NCI-H1092 (cell line): Measurements from ENCODE around the gene RESP18.

ENCODE experiments used
- DNase-seq: peaks from one replicate; lab custom pipeline; 2025; lab: John Stamatoyannopoulos, UW

The RESP18 gene

DNA sequence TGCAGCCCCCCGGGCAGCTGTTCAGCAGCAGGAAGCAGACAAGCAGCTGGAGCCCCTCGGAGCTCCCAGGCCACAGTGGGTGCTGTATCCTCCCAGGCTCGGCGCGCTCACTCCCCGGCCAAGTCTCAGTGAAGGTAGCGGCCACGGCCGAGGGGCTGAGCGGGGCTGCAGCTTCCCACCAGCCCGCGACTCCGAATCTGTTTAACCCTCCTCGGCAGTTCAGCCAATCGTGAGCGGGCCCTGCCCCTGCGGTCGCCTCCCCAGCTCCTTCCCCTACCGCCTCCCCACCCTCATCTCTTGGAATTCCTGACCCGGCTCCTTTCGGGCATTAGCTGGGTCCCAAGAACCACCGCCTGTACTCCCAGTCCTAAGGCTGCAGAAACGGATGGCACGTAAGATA is at the start of gene RESP18:
Gene RESP18 (minus strand): TSS at position 203 of the 400 bp plus-strand sequence.
- no peak for DNase-seq

DNA sequence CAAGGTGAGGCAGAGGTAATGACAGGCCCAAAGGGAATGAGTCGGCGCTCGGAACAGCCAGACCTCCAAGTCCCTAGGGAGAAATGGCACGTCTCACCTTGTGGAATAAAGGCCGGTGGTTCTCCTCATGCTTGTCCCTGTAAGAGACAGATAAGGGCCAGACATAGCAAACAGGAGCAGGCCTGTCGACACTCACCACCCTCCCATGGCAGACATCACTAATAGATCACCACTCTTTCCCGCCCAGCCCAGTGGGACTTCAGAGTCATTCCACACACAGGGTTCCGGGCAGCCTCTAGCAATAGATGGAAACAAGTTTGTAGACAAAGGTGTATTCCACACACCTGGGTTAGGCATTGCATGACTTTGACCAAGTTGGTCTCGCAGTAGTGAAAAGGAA is 48.9 kb upstream of the RESP18 start:
- DNase-seq = no peak

DNA sequence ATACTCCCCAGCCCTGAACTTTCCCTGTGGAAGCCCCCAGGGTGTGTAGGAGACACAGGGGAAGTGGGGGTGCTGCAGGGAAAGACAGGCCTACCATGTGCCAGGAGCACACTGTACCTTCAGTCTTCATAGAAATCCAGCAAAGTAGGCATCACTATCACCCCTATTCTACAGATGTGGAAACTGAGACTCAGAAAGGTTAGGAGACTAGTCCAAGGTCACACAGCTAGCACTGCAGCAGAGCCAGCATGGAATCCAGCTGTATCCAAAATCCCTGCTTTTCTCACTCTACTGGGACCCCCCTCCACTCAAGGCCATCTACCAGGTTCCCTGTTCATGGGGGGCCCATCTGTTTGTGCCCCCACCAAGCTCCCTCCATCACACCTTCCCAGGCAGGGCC is 48.4 kb upstream of the RESP18 start:
- no peak for DNase-seq

DNA sequence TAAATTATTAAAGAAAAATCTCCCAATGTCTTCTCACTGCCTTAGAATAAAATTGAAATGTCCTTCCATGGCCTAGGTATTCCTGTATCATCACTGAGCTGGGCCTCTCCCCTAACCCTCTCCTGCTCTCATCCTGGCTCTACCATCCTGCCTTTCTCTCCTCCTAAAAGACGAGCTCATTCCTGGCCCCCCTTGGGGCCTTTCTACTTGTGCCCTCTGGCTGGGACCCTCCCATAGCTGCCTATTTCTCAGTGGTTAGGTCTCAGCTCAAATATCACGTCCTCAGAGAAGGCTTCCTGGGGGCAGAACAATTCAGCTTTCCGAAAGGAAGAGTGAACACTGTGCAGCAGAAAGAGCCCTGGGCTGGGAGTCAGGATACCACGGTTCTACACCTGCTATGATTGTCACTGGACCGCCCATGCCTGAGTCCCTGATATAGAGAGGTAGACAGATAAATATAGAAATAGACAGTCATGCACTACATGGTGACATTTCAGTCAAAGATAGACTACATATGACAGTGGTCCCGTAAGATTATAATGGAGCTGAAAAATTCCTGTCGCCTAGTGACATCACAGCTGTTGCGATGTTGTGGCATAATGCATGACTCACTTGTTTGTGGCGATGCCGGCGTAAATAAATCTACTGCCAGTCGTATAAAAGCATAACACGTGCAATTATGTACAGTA is 45.8 kb upstream of the RESP18 start:
- no peak for DNase-seq

DNA sequence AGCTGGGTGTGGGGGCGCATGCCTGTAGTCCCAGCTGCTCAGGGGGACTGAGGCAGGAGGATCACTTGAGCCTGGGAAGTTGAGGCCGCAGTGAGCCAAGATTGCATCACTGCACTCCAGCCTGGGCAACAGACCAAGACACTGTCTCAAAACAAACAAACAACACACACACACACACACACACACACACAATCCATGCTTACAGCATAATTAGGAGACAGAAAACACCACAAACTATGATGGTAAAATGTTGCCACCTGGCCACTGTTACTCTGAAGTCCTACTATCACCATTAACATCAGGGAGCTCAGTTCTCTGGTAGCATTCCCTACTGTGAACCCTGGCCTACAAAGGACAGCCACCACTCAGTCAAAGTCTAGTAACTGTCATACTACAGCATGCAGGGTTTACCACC is 36.9 kb upstream of the RESP18 start:
- no peak for DNase-seq

DNA sequence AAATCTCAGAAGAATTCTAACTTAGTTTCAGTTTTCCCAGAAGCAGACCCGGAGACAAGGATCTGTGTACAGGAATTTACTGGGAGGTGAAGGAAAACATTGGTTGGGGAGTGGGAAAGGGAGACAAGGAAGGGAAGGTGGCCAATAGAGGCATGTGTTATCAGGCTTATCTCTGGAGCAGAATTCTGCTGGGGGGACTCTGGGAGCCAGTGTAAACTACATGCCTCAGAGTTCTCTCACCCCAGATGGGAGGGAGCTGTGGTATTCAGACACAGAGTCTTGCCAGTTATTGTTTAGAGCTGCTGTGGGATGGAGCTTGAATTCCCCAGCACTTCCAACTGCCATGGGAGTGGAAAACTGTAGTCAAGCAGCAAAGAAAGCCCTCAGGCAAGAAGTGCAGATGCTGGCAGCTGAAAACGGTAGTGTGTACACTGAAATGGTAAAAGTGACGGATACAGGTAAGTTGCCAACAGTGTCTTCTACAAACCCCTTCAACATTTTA is 36.2 kb upstream of the RESP18 start:
- DNase-seq = no peak

DNA sequence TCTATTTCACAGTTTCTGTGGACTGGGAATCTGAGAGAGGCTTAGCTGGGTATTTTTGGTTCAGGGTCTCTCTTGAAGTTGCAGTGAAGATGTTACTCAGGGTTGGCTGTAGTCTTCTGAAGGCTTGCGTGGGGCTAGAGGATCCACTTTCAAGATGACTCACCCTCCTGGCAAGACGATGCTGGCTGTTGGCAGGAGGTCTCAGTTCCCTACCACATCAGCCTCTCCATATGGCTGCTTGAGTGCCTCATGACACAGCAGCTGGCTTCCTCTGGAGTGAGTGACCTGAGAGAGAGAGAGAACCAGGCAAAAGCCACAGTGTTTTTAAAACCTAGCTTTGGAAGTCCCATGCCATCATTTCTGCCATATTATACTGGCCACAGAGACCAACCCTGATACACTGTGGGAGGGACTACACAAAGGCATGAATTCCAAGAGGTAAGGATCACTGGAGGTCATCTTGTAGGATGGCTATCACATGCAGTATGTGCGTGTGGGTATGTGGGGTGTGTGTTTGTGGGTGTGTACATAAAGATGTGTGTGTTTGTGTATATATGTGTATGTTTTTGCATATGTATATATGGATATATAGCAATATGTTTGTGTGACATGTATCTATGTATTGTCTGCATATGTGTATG is 30.1 kb upstream of the RESP18 start:
- DNase-seq = no peak

DNA sequence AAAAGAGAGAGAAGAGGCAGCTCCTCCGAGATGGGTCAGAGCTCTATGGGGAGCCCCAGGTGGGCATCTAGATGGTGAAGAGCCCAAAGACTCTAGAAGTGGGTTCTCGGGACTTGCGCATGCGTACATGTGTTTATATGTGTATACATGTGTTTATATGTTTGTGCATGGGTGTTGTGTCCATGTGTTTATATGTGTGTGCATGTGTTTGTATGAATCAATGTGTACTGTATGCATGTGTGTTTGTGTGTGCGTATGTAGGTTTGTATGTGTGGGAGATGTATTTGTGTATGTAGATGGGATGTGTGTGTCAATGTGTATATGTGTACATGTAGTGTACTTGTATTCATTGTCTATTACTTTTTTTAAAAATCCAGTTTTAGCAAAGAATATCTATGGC is 29.5 kb upstream of the RESP18 start:
- DNase-seq = no peak

DNA sequence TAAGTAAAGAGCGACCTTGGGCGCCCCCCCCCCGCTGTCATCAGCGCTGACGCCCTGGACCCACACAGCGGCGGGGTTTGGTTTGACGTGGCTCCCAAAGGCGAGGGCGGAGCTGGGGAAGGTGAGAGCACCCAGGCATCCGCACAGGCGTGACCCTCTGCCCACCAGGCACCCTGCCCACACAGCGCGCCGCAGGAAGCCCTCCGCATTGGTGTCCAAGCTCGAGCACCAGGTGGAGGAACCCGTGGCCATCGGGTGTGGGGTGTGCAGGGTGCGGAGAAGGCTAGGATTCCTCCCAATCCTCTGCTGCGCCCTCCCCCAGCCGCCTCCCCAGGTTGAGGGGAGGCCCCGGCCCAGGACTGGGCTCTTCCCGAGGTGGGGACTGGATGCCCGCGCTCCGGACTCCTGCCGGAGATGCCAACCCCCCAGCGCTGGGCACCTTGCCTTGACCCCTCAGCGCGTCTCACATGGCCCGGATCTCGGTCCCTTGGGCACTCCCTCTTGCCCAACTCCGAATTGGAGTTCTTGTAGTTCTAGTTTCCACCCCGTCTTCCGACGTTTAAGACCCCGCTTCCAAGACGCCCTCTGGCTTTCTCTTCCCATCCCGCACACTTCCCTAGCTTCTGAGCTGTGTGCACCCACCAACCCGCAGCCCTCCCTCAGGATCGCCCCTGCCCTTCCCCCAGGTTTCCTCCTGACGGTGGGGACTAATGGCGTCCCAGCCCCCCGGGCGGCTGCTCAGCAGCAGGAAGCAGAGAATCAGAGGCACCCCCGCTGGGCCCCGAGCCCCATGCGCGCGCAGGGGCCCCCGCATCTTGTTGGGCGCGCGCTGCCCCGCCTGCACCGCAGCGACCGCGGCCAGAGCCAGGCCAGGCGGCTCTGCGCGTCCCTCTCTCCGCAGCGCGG is 25.9 kb upstream of the RESP18 start:
- no peak for DNase-seq

DNA sequence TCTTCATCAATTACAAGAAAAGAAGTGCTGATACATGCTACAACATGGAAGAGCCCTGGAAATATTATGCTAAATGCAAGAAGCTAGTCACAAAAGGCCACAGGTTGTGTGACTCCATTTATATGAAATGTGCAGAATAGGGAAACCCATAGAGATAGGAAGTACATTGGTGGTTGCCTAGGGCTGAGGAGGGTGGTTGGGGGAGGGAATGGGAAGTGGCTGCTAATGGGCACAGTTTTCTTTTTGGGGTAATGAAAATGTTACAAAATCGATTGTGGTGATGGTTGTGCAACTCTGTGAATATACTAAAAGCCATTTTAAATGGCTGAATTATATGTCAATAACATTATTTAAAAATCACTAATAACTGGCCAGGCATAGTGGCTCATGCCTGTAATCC is 24.3 kb upstream of the RESP18 start:
- DNase-seq = no peak

DNA sequence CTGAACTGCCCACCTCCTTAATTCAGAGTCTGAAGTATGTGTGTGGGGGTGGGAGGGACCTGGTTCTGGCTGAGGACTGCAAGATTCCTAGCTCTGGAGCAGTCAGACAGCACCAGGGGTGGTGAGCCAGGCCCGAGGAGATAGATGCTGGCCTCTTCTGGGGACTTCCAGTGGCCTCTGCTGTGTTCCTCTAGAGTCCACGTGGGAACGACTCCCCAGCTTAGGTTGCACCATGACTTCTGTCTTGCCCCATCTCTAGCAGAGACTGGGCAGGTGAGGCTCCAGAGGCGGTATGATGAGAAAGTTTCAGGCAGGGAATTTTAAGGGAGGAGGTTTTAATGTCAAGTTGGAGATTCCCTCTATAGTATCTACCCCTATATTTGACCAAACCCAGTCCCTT is 22.0 kb upstream of the RESP18 start:
- DNase-seq = no peak

DNA sequence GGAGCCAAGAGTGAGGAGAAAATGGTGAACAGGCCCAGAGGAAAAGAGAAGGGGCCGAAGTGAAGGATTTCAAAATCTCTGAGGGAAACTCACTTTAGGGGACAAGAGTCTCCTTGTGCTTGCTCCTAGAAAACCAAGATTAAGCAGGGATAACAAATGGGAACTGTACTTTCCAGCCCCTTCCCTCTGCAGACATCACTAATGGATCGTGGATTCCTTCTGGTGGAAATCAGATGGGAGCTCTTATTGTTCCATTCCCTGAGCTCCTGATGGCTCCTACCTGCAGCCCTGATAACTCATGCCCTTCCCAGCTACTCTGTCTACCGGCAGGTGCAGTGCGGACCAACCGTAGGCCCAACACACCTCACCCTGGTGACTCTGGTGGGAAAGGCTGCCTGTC is 20.6 kb upstream of the RESP18 start:
- DNase-seq = no peak

DNA sequence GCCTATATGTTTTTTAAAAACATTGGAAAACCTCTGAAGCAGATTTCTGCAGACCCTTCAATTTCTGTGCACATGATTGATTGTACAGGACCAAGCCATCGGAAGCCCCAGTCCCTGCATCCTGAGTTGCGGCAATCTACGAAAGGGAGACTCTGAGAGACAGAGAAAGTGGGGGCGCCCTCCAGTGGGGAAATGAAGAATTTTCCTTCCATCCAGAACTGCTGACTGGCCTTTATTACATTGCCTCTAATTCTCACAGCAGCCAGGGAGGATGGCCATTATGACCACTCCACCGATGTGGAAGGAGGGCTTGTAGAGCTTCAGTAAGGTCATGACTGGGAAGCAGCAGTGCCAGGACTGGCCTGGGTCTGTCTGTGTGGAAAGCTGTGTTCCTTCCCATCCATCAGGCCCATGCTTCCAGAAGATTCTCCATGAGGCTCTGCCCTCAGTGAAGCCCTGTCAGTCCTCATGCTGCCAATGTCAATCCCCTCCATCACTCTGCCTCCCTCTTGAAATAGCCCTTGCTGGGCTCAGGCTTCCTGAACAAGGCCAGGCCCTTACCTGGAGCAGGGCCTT is 20.0 kb upstream of the RESP18 start:
- DNase-seq = peak; percentile 57

DNA sequence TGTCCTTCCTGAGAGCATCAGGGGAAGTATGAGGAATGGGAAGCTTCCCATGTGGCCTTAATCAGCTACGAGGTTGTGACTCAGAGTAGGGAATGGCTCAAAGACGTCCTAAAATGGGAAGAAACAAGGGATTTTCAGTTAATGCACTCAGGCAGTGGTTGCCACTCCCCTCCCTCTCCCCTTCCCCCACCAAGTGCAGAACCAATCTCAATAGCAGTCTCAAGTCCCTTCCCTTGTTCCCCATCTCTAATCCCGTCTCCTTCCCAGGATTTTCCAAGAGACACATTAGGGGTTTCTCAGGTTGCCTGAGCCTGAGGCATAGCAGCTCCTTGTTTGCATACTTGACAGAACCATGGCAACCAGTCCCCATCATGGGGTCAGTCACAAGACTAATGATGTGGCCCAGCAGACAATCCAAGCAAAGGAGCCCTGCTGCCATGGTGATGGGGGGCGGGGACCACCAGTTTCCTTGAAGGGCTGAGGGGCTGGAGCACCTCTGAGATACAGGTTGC is 18.2 kb upstream of the RESP18 start:
- DNase-seq = no peak

DNA sequence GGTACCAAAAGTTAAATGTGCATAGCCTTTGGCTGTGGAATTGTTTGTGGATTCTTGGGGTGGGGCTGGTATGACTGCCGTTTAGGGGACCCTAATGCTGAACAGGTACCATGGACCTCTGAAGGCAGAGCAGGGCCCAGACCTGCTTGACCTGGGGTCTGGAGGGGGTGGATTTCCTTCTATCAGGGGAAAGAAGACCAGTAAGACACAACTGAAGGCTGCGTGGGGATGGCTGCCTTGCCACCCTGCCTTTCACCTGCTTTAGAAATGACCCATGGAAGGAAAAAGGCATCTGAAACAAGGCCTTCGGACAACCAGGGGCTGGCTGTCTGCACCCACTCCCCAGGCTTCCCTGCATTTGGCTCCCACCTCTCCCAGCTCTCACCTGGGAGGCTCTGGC is 17.7 kb upstream of the RESP18 start:
- no peak for DNase-seq

DNA sequence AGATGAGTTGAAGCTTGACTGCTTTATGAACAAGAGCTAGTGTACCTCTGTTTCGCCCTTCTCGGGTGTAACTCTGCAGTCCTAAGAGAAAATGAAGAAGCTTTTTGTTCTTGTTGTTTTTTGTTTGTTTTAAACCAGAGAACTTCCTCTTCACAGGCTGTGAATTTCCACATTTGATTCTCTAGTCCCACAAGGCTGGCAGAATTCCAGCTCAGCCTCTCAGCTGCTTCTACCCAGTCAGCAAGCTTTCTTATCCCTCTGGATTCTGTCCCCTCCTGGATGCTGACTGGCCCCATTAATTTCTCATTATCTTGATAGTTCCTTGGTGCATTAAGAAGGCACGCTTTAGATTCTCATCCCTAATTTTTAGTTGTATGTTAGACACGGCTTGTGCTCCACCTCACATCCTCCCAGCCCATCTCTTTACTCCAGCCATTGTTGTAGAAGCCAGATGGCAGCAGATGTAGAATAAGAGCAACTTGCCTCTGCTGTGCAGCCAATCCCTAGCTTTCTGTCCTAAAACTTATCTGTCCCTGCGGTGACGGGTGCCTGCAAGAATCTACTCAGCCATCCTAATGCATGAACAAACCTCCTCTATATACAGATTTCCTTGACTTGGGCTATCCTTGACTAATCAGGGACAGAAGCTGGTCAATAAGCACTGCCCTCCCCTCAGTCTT is 12.3 kb upstream of the RESP18 start:
- DNase-seq = peak; percentile 33

DNA sequence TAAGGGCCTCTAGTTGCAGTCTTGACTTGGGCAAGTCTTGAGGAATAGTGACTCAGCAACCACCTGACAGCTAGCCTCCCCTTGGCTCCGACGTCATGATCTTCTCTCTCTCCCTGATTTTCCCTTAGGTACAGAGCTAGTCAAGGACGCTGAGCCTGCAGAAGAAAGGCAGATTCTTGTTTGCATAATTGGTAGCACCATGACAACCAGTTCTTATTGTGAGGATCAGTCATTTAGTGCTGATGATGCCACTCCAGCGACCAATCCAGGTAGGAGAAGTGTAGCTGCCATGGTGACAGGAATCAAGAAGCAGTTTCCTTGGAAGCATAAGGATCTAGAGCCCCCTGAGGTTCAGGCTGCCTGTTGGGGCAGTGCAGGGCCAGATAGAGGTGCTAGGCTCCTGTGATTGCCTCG is 2.8 kb upstream of the RESP18 start:
- no peak for DNase-seq

DNA sequence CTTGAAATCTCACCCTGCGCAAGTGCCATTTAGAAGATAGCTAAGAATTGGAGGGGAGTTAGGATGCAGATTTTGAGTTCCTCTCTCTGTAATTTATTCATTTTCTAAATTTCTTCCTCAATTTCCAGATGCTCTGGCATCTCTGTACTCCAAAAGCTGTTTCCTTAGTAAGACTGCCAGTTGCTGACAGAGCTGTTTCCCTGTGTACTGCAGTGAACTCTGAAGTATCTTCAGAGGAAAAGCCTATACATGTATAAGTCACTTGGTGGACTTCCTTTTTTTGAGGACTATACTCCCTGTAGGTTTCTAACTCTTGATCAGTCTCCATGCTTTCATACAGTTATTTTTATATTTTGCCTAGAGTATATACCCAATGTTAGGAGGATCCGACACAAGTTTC is 1.5 kb upstream of the RESP18 start:
- DNase-seq = no peak

DNA sequence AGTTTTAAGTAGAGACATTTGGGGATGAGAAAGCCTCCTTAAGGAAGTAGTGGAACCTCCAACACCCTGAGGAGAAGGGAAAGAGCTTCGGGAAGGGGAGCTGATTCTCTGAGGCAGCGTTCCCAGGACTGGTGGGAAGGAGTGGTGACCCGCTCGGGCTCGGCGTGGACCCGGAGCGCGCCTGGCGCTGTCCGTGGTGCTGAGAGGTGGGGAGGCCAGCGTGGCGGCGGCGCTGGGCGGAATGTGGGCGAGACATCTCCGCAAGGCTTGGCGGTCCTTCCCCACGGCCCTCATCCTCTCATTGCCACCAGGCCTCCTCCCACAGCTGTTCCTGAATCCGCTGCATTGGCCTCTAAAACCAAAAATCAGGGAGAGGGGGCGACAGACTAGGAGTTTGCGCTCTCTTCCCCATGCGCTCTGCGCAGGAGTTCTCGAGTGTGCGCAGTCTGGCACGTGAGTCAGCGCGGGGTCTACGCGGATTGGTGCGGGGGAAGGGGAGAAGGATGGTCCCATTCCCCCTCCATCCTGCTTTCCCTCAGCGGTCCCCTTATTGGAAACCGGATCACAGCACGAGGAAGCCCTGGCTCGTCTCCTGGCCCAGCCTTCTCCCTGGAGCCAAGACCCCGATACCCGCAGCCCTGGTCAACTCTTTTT is 857 bp downstream of the RESP18 start:
- DNase-seq = no peak

DNA sequence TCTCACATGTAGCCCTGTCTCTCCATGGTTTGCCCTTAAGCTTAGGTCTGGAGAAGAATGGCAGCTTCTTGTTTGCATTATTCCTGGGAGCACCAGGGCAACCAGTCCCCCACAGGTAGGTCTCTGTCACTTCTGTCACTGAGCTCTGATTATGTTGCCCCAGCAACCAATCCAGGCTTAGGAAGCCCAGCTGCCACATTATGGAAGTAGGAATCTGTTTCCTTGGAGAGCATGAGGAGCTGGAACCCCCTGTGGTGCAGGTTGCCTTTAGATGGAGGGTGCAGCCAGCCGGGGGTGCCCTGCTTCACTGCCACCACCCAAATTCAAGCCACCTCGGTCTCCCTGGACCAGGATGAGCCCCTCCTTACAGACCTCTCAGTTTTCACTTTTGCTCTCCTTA is 4.8 kb downstream of the RESP18 start:
- DNase-seq = no peak

DNA sequence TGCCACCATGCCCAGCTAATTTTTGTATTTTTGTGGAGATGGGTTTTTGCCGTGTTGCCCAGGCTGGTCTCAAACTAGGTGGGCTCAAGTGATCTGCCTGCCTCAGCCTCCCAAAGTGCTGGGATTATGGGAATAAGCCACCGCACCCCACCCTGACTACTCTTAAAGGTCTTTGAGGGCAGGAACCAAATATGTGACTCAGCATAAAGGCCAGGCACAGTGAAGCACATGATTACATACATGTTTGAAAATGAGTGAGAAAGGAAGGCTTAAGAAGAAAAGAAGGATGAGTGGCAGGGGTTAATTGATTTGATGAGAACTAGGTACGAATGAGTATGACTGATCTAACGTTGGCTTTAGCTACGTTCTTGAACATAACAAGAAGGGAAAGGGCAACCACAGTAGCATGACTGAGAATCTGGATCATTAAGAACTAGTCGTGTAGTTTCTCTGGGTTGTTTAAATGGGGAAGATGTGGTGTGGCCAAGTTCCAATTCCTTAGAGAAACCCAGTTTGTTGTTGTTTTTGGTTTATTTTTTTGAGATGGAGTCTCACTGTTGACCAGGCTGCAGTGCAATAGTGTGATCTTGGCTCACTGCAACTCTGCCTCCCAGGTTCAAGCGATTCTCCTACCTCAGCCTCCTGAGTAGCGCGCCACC is 6.8 kb downstream of the RESP18 start:
- no peak for DNase-seq
